ENCODE results near the gene DDX10. TPM values are rescaled to one million over a fixed set of nuclear protein-coding genes. Genes with fewer than 3 reads are reported as not detected.

The DDX10 gene
- polyA plus RNA-seq, 1 of the 3 experiments (the other 2 are of a cell fraction) = 35.8 TPM

DNA sequence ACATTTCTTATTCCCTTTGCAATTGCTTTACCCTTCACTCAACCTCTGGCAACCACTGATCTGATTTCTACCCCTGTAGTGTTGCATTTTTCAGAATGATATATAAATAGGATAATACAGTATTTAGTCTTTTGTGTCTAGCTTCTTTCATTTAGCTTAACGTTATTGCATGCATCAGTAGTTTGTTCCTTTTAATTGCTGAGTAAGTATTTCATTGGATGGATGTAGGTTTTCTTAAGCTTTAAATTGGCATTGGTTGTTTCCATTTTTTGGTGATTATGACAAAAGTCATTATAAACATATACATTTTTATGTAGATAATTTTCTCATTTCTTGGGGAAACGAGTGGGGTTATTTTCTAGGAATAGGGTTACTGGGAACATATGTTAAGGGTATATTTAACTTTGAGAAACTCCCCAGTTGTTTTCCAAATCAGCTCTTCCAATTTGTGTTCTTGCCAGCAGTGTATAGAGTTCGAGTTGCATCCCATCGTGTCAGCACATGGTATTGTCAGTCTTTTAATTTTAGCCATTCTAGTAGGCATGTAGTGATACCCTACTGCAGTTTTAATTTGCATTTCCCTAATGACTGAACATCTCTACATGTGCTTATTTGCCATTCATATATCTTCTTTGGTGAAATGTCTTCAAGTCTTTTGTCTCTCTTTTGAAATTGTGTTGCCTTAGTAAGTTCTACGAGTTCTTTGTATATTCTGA is 60.3 kb downstream of the DDX10 start:
- Histone ChIP-seq H3K27ac (ENCODE audit: low read depth in 2 of 2, low read length in 1 of 2) (no peak overlapping the region), H3F3A (replicated peaks; ENCODE audit: insufficient read depth) (peaks cover 3% of the 10 kb centered on the region), H3K4me1 (ENCODE audit: control insufficient read depth in 1 of 2, insufficient read depth in 2 of 2, low read depth in 1 of 2, low read length in 1 of 2) (peaks cover 0 to 3% of the 10 kb centered on the region in 2 experiments; a peak in 2 of 4 replicates), H3K36me3 (replicated peaks in 1 of 2; ENCODE audit: control insufficient read depth in 1 of 2, insufficient read depth in 2 of 2, low read length in 1 of 2) (peaks cover 35 to 42% of the 10 kb centered on the region in 2 experiments), H3K4me3 (ENCODE audit: low read depth in 2 of 2, low read length in 1 of 2) (no peak overlapping the region), H3K4me2 (no peak overlapping the region), H3K27me3 (ENCODE audit: insufficient read depth) (no peaks in the 10 kb centered on the region), H3K79me2 (ENCODE audit: insufficient read depth) (peaks cover 19% of the 10 kb centered on the region), H2AFZ (ENCODE audit: low read depth) (no peak overlapping the region), H3K9ac (no peak overlapping the region), H3K9me3 (0 out of 2 replicates have a peak, but pooled peaks cover 6% of the 10 kb centered on the region), H3K9me2 (no peaks in the 10 kb centered on the region), H4K20me1 (ENCODE audit: insufficient read depth) (no peaks in the 10 kb centered on the region)
- TF ChIP-seq GABPA (IDR thresholded peaks at IDR 0.05; ENCODE audit: low read depth) = no peak
- TF ChIP-seq NFIC (IDR thresholded peaks at IDR 0.05; ENCODE audit: borderline replicate concordance) = no peak
- ChIA-PET CTCF (interaction anchor here (1.0 to 1.9 kb wide), 5 partner anchors 9 to 1214 kb away, joined by 3 to 10 read pairs (median 4); no protein-coding TSS in a partner anchor), POLR2A (no interaction called here)
- DNase-seq = no peak
- 78% methylated on average over 5 of the region's 5 CpGs for WGBS (ENCODE audit: low lambda C conversion rate)

DNA sequence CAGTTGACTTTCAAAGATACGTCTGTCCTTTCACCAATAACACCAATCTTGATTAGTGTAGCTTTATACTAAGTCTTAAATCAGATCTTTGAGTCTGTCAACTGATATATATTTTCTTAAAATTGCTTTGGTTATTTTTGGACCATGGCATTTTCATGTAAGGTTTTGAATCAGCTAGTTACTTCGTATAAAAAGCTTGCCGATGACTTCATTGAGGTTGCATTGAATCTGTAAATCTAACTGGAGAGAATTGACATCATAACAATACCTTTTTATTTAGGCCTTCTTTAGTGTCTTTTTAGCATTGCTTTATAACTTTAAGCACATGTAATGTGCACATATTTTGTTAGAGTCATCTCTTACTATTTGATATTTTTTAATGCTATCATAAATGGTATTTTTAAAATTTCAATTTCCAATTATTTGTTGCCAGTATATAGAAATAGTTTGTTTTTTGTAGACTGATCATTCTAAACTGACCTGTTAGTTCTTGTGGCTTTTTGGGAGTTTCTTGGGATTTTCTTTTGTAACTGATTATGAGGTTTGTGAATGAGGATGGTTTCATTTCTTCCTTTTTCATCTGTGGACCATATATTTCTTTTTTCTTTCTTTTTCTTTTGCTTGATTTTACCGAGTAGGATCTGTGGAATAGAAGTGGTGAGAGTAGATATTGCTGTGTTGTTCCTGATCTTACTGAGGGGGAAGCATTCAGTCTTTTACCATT is 61.4 kb downstream of the DDX10 start:
- H3K27ac ChIP-seq (ENCODE audit: low read depth in 2 of 2, low read length in 1 of 2) = no peak overlapping the region
- 0 out of 2 replicates have a peak, but pooled peaks cover 6% of the 10 kb centered on the region for H3K9me3 ChIP-seq
- H3K27me3 ChIP-seq (ENCODE audit: insufficient read depth) = no peaks in the 10 kb centered on the region
- no peak overlapping the region for H3K9ac ChIP-seq
- ChIA-PET CTCF (interaction anchor here (1.0 kb wide), 1 partner anchor 9 kb away, joined by 3 read pairs; no protein-coding TSS in a partner anchor), POLR2A (no interaction called here)
- peaks cover 33 to 38% of the 10 kb centered on the region in 2 experiments for H3K36me3 ChIP-seq (replicated peaks in 1 of 2; ENCODE audit: control insufficient read depth in 1 of 2, insufficient read depth in 2 of 2, low read length in 1 of 2)
- H3K4me1 ChIP-seq (ENCODE audit: control insufficient read depth in 1 of 2, insufficient read depth in 2 of 2, low read depth in 1 of 2, low read length in 1 of 2) = peaks cover 0 to 8% of the 10 kb centered on the region in 2 experiments; a peak in 2 of 4 replicates
- no peak overlapping the region for H3K4me3 ChIP-seq (ENCODE audit: low read depth in 2 of 2, low read length in 1 of 2)
- no peaks in the 10 kb centered on the region for H4K20me1 ChIP-seq (ENCODE audit: insufficient read depth)
- no peak overlapping the region for H3K4me2 ChIP-seq
- peaks cover 5% of the 10 kb centered on the region for H3F3A ChIP-seq (replicated peaks; ENCODE audit: insufficient read depth)
- WGBS (ENCODE audit: low lambda C conversion rate) = 96% methylated on average over 4 of the region's 4 CpGs
- H2AFZ ChIP-seq (ENCODE audit: low read depth) = no peak overlapping the region
- peaks cover 22% of the 10 kb centered on the region for H3K79me2 ChIP-seq (ENCODE audit: insufficient read depth)
- DNase-seq = no peak
- H3K9me2 ChIP-seq = no peaks in the 10 kb centered on the region
- TF ChIP-seq MEF2A (IDR thresholded peaks at IDR 0.05; ENCODE audit: borderline replicate concordance, low read depth) = no peak
- no peak for TF ChIP-seq CHD2 (IDR thresholded peaks at IDR 0.05; ENCODE audit: low read length, partially characterized antibody)
- TF ChIP-seq, protein P1, sequence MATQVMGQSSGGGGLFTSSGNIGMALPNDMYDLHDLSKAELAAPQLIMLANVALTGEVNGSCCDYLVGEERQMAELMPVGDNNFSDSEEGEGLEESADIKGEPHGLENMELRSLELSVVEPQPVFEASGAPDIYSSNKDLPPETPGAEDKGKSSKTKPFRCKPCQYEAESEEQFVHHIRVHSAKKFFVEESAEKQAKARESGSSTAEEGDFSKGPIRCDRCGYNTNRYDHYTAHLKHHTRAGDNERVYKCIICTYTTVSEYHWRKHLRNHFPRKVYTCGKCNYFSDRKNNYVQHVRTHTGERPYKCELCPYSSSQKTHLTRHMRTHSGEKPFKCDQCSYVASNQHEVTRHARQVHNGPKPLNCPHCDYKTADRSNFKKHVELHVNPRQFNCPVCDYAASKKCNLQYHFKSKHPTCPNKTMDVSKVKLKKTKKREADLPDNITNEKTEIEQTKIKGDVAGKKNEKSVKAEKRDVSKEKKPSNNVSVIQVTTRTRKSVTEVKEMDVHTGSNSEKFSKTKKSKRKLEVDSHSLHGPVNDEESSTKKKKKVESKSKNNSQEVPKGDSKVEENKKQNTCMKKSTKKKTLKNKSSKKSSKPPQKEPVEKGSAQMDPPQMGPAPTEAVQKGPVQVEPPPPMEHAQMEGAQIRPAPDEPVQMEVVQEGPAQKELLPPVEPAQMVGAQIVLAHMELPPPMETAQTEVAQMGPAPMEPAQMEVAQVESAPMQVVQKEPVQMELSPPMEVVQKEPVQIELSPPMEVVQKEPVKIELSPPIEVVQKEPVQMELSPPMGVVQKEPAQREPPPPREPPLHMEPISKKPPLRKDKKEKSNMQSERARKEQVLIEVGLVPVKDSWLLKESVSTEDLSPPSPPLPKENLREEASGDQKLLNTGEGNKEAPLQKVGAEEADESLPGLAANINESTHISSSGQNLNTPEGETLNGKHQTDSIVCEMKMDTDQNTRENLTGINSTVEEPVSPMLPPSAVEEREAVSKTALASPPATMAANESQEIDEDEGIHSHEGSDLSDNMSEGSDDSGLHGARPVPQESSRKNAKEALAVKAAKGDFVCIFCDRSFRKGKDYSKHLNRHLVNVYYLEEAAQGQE (IDR thresholded peaks at IDR 0.05; ENCODE audit: low read depth, low read length) = no peak
- TF ChIP-seq FOXJ3 (CRISPR knock-in tag; IDR thresholded peaks at IDR 0.05) = no peak
- TF ChIP-seq, protein P2, sequence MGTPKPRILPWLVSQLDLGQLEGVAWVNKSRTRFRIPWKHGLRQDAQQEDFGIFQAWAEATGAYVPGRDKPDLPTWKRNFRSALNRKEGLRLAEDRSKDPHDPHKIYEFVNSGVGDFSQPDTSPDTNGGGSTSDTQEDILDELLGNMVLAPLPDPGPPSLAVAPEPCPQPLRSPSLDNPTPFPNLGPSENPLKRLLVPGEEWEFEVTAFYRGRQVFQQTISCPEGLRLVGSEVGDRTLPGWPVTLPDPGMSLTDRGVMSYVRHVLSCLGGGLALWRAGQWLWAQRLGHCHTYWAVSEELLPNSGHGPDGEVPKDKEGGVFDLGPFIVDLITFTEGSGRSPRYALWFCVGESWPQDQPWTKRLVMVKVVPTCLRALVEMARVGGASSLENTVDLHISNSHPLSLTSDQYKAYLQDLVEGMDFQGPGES (IDR thresholded peaks at IDR 0.05; ENCODE audit: low read depth, low read length) = no peak
- no peak for TF ChIP-seq YY1 (IDR thresholded peaks at IDR 0.05; ENCODE audit: low read depth)
- TF ChIP-seq, protein P3, sequence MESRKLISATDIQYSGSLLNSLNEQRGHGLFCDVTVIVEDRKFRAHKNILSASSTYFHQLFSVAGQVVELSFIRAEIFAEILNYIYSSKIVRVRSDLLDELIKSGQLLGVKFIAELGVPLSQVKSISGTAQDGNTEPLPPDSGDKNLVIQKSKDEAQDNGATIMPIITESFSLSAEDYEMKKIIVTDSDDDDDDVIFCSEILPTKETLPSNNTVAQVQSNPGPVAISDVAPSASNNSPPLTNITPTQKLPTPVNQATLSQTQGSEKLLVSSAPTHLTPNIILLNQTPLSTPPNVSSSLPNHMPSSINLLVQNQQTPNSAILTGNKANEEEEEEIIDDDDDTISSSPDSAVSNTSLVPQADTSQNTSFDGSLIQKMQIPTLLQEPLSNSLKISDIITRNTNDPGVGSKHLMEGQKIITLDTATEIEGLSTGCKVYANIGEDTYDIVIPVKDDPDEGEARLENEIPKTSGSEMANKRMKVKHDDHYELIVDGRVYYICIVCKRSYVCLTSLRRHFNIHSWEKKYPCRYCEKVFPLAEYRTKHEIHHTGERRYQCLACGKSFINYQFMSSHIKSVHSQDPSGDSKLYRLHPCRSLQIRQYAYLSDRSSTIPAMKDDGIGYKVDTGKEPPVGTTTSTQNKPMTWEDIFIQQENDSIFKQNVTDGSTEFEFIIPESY (IDR thresholded peaks at IDR 0.05; ENCODE audit: borderline replicate concordance, low read depth) = no peak
- no peak for TF ChIP-seq POLR2AphosphoS5 (IDR thresholded peaks at IDR 0.05; ENCODE audit: low read depth, low read length)
- TF ChIP-seq RCOR1 (IDR thresholded peaks at IDR 0.05; ENCODE audit: low read length) = no peak
- no peak for TF ChIP-seq FOSL2 (IDR thresholded peaks at IDR 0.05; ENCODE audit: borderline replicate concordance, low read depth)
- TF ChIP-seq JUND (IDR thresholded peaks at IDR 0.05) = no peak
- TF ChIP-seq TAF1 (IDR thresholded peaks at IDR 0.05; ENCODE audit: borderline replicate concordance, low read depth, low read length) = no peak
- no peak for TF ChIP-seq TEAD4 (IDR thresholded peaks at IDR 0.05; ENCODE audit: borderline replicate concordance, insufficient read depth)
- no peak for TF ChIP-seq NFIC (IDR thresholded peaks at IDR 0.05; ENCODE audit: borderline replicate concordance)
- TF ChIP-seq SIN3A (IDR thresholded peaks at IDR 0.05; ENCODE audit: borderline replicate concordance, low read depth, low read length) = no peak
- TF ChIP-seq GABPA (IDR thresholded peaks at IDR 0.05; ENCODE audit: low read depth) = no peak
- TF ChIP-seq, protein P4, sequence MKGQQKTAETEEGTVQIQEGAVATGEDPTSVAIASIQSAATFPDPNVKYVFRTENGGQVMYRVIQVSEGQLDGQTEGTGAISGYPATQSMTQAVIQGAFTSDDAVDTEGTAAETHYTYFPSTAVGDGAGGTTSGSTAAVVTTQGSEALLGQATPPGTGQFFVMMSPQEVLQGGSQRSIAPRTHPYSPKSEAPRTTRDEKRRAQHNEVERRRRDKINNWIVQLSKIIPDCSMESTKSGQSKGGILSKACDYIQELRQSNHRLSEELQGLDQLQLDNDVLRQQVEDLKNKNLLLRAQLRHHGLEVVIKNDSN (IDR thresholded peaks at IDR 0.05; ENCODE audit: borderline replicate concordance, low read depth) = no peak

Data from SK-N-SH (cell line).